K562 (cell line): Measurements from ENCODE around the gene ADARB2. TPM values are rescaled to one million over a fixed set of nuclear protein-coding genes. Genes with fewer than 3 reads are reported as not detected.

Experiments
- ATAC-seq: fragments of 200-7000 bp; cut with Tn5 transposase; 3 replicates; pipeline ENCODE4 v1.9.1; 2020; ENCODE audit warnings: moderate library complexity
- BruUV-seq: library from RNA; stranded (reverse); fragments of 400-500 nt; replicated peaks from 2 replicates; lab custom pipeline; 2021; lab: Mats Ljungman, UMichigan
- CTCF ChIA-PET: fragments of 300-600 bp; formaldehyde crosslinking; extraction: SDS; loops from one replicate; lab custom pipeline; 2021; ENCODE audit warnings: low intra/inter-chr PET ratio; lab: Yijun Ruan, JAX
- POLR2A ChIA-PET: fragments of 300-600, 350-650 bp; sonication (Branson Sonifier 250); formaldehyde crosslinking; extraction: SDS; loops from one replicate; lab custom pipeline; 2021; ENCODE audit warnings: antibody characterized with exemption, inconsistent platforms; lab: Yijun Ruan, JAX
- DNase-seq, 4 experiments: peaks; one replicate each; pipeline versions ENCODE4 v3.0.0 to v3.0.0-alpha.2; 2011 to 2018; ENCODE audit warnings: low spot score in 3 of 4, mixed read lengths in 3 of 4; ENCODE audit errors: extremely low read depth in 1 of 4
- FAIRE-seq: peaks from 2 replicates; lab custom pipeline; 2011; peaks lifted over from hg19 to GRCh38; lab: Jason Lieb, UNC
- H2AFZ ChIP-seq: 2 replicates; pipeline ENCODE4 v1.6.0; 2011; ENCODE audit warnings: low read depth, low read length, control low read depth, inconsistent platforms
- H3K27ac ChIP-seq: fragments of 200-600 bp; 3 replicates; pipeline ENCODE4 v1.8.0; 2011; ENCODE audit warnings: low read depth, mild to moderate bottlenecking, control low read depth, inconsistent platforms, low read length, moderate library complexity, mixed read lengths; ENCODE audit errors: extremely low read depth
- H3K27me3 ChIP-seq, 2 experiments: fragments of 300-600 bp in 1 of 2; 2 replicates in 1 of 2; 3 replicates in 1 of 2; pipeline versions ENCODE4 v1.6.0 to v1.8.0; 2011; ENCODE audit warnings: inconsistent platforms in 2 of 2, low read length in 2 of 2, mild to moderate bottlenecking in 1 of 2, mixed read lengths in 1 of 2, moderate library complexity in 1 of 2; ENCODE audit not compliant: control insufficient read depth in 2 of 2, insufficient read depth in 2 of 2
- H3K36me3 ChIP-seq: fragments of 300-600 bp; 3 replicates; pipeline ENCODE4 v1.8.0; 2011; ENCODE audit warnings: mild to moderate bottlenecking, low read length, inconsistent platforms; ENCODE audit not compliant: control insufficient read depth, insufficient read depth
- H3K4me1 ChIP-seq, 2 experiments: fragments of 200-600 bp in 1 of 2; replicated peaks in 1 of 2; 2 replicates in 1 of 2; 3 replicates in 1 of 2; pipeline versions ENCODE4 v1.5.1 to v1.8.0; 2011; ENCODE audit warnings: inconsistent platforms in 2 of 2, low read length in 2 of 2, mild to moderate bottlenecking in 1 of 2, mixed read lengths in 1 of 2, moderate library complexity in 1 of 2; ENCODE audit not compliant: control insufficient read depth in 2 of 2, insufficient read depth in 2 of 2
- H3K4me2 ChIP-seq: 2 replicates; pipeline ENCODE4 v1.6.1; 2011; ENCODE audit warnings: low read length, control low read depth, inconsistent platforms, mixed read lengths; ENCODE audit not compliant: insufficient read depth
- H3K4me3 ChIP-seq: fragments of 200-600 bp; sonication (generic), shearing (Covaris generic); 2 replicates; pipeline ENCODE4 v1.5.1; 2016; ENCODE audit warnings: control low read depth, inconsistent platforms
- H3K79me2 ChIP-seq: fragments of 200-600 bp; 3 replicates; pipeline ENCODE4 v1.8.0; 2011; ENCODE audit warnings: low read length, inconsistent platforms; ENCODE audit not compliant: control insufficient read depth, insufficient read depth
- H3K9ac ChIP-seq, 2 experiments: 2 replicates each; pipeline versions ENCODE4 v1.6.0 to v1.6.1; 2011; ENCODE audit warnings: low read depth in 2 of 2, low read length in 2 of 2, control low read depth in 1 of 2, inconsistent platforms in 1 of 2, mild to moderate bottlenecking in 1 of 2, mixed read lengths in 1 of 2; ENCODE audit not compliant: insufficient read depth in 1 of 2
- H3K9me1 ChIP-seq: one replicate; pipeline ENCODE4 v1.6.0; 2011; ENCODE audit warnings: inconsistent platforms, mild to moderate bottlenecking, low read length, moderate library complexity; ENCODE audit not compliant: control insufficient read depth, insufficient read depth
- H3K9me3 ChIP-seq: replicated peaks from 2 replicates; pipeline ENCODE4 v1.5.1; 2011; ENCODE audit warnings: low read depth, low read length, inconsistent platforms; ENCODE audit not compliant: control insufficient read depth, insufficient read depth
- H4K20me1 ChIP-seq: replicated peaks from 2 replicates; pipeline ENCODE4 v1.6.1; 2011; ENCODE audit warnings: low read length, inconsistent platforms, mixed read lengths; ENCODE audit not compliant: control insufficient read depth, insufficient read depth
- COPS2 ChIP-seq: fragments of 450-650 bp; conservative IDR thresholded peaks from 2 replicates; pipeline ENCODE4 v1.6.1; 2016; ENCODE audit warnings: mild to moderate bottlenecking, moderate library complexity
- GTF2E2 ChIP-seq: fragments of 200-800 bp; sonication (Bioruptor generic); IDR thresholded peaks from 2 replicates; pipeline ENCODE4 v1.6.1; 2016; ENCODE audit warnings: missing genetic modification characterization, missing compliant biosample characterization
- HIVEP1 ChIP-seq: fragments of 250-450 bp; sonication (Bioruptor Pico); IDR thresholded peaks from 2 replicates; pipeline ENCODE4 v1.4.0; 2020; ENCODE audit warnings: mild to moderate bottlenecking
- HNRNPLL ChIP-seq: fragments of 200-400 bp; formaldehyde crosslinking; IDR thresholded peaks from 2 replicates; pipeline ENCODE4 v1.6.1; 2017; ENCODE audit warnings: low read length, low read depth, mild to moderate bottlenecking; ENCODE audit not compliant: poor library complexity, severe bottlenecking
- KAT7 ChIP-seq: sonication (generic); formaldehyde crosslinking; IDR thresholded peaks from 2 replicates; pipeline ENCODE4 v1.8.0; 2022; ENCODE audit warnings: missing genetic modification reagents, mild to moderate bottlenecking, borderline replicate concordance
- MEIS2 ChIP-seq: fragments of 450-650 bp; IDR thresholded peaks from 2 replicates; pipeline ENCODE4 v1.6.1; 2014; ENCODE audit warnings: mild to moderate bottlenecking; ENCODE audit not compliant: partially characterized antibody
- PHTF2 ChIP-seq: fragments of 250-450 bp; sonication (Bioruptor Pico); IDR thresholded peaks from 2 replicates; pipeline ENCODE4 v1.5.0; 2021; ENCODE audit warnings: mild to moderate bottlenecking
- RBFOX2 ChIP-seq: fragments of 200-400 bp; formaldehyde crosslinking; IDR thresholded peaks from 2 replicates; pipeline ENCODE4 v1.6.1; 2017; ENCODE audit warnings: low read depth, mild to moderate bottlenecking, low read length, moderate library complexity
- TCF7 ChIP-seq: sonication (generic); IDR thresholded peaks from 2 replicates; pipeline ENCODE4 v1.6.1; 2016; ENCODE audit warnings: antibody characterized with exemption, borderline replicate concordance
- TRIM25 ChIP-seq: fragments of 450-650 bp; IDR thresholded peaks from 2 replicates; pipeline ENCODE4 v1.7.0; 2016; ENCODE audit warnings: borderline replicate concordance
- ZNF586 ChIP-seq: fragments of 450-650 bp; formaldehyde crosslinking; conservative IDR thresholded peaks from 2 replicates; pipeline ENCODE4 v1.4.0; 2020; ENCODE audit warnings: mild to moderate bottlenecking, moderate library complexity
- WGBS: fragments of 100-300 bp; shearing (Covaris generic); methylation state at CpG from one replicate; pipeline ENCODE4 v1.1.6; 2016; ENCODE audit warnings: low coverage, mixed read lengths; ENCODE audit not compliant: insufficient coverage; ENCODE audit errors: missing lambda C conversion rate; 5-methylcytosine and 5-hydroxymethylcytosine counted together
- in situ Hi-C: fragments of 300-500 bp; cut with MboI; formaldehyde crosslinking; loops from 4 replicates; pipeline ENCODE4 v1.15.0; 2018; ENCODE audit warnings: inconsistent platforms, mixed read lengths
- intact Hi-C: fragments of 100-400 bp; cut with micrococcal nuclease; formaldehyde crosslinking; loops from 2 replicates; pipeline ENCODE4 v1.14.2; 2022
- polyA plus RNA-seq, 8 experiments: library from polyadenylated mRNA; depleted of rRNA in 4 of 8; stranded (reverse) in 5 of 8; unstranded in 3 of 8; fragments of >200 nt; fragmentation: Nextera tagmentation in 2 of 8; fragmentation: Illumina TruSeq in 1 of 8; extraction: Ambion mirVana in 2 of 8; extraction: Trizol in 1 of 8; gene quantifications; 2 replicates each; pipeline versions ENCODE4 v1.2.1 to v1.2.3, GENCODE V29; 2011 to 2014; ENCODE audit warnings: inconsistent platforms in 1 of 8, missing spikeins in 1 of 8
- total RNA-seq, 7 experiments: library from RNA; depleted of rRNA in 6 of 7; stranded (reverse); fragments of >200 nt in 6 of 7; fragmentation: Illumina TruSeq in 2 of 7; extraction: Trizol in 2 of 7; gene quantifications; 2 replicates each; pipeline versions ENCODE4 v1.2.1 to v1.2.3, GENCODE V29; 2011 to 2021; ENCODE audit warnings: low replicate concordance in 1 of 7

ADARB2 gene
- total and polyA plus RNA-seq, 9 of the 15 experiments (the other 6 are each of a cell fraction or from before 2014, with no cell fraction given): not detected

- DNase-seq: no peak
- Histone ChIP-seq H3K4me2 (no peak overlapping the region), H3K4me1 (peaks cover 0 to 5% of the 10 kb centered on the region in 2 experiments; a peak in 1 of 5 replicates), H3K9me3 (no peaks in the 10 kb centered on the region; the same call in 1 of the 2 replicates), H3K9ac (no peak overlapping the region), H3K9me1 (no peaks in the 10 kb centered on the region), H3K4me3 (no peak overlapping the region), H3K27ac (no peak overlapping the region), H3K27me3 (no peaks in the 10 kb centered on the region), H3K36me3 (peaks cover 21% of the 10 kb centered on the region; the same call in 2 of the 3 replicates), H2AFZ (no peak overlapping the region), H3K79me2 (no peaks in the 10 kb centered on the region), H4K20me1 (no peaks in the 10 kb centered on the region)
- TF ChIP-seq COPS2 (no peak), MEIS2 (peak; percentile 12)
- BruUV-seq: no TSS peak
- in situ Hi-C loops (no loop called here), intact Hi-C loops (no loop called here)
- no peak for FAIRE-seq
- ATAC-seq: no peak
- ChIA-PET CTCF (no interaction called here), POLR2A (interaction anchor here (0.6 to 0.7 kb wide), 2 partner anchors 15 to 85 kb away, joined by 3 read pairs; partner anchors contain the start of gene IDI1)
- 40% methylated on average over 2 of the region's 2 CpGs for WGBS
Observed at GRCh38 chr10:1134156-1134555, 603.2 kb downstream of the ADARB2 start.

GRCh38 chr10:1133495-1134045 is 603.8 kb downstream of the ADARB2 start:
- Histone ChIP-seq H3K9ac (no peak overlapping the region), H3K27me3 (no peaks in the 10 kb centered on the region), H2AFZ (no peak overlapping the region), H3K27ac (no peak overlapping the region), H3K9me3 (no peaks in the 10 kb centered on the region; the same call in 1 of the 2 replicates), H3K4me2 (no peak overlapping the region), H4K20me1 (no peaks in the 10 kb centered on the region), H3K79me2 (no peaks in the 10 kb centered on the region), H3K4me1 (peaks cover 0 to 5% of the 10 kb centered on the region in 2 experiments; a peak in 1 of 5 replicates), H3K36me3 (peaks cover 24% of the 10 kb centered on the region; the same call in 2 of the 3 replicates), H3K4me3 (no peak overlapping the region), H3K9me1 (no peaks in the 10 kb centered on the region)
- ATAC-seq (no peak), DNase-seq (no peak), FAIRE-seq (no peak)
- intact Hi-C loops: no loop called here
- CTCF ChIA-PET: no interaction called here
- POLR2A ChIA-PET: interaction anchor here (0.6 to 0.7 kb wide), 2 partner anchors 16 to 85 kb away, joined by 3 read pairs; partner anchors contain the start of gene IDI1
- 50% methylated on average over 3 of the region's 3 CpGs for WGBS
- in situ Hi-C loops: no loop called here
- BruUV-seq: no TSS peak
- TF ChIP-seq TCF7 (no peak), COPS2 (no peak), HNRNPLL (no peak), ZNF586 (CRISPR knock-in tag) (no peak), TRIM25 (no peak), GTF2E2 (tag) (no peak), RBFOX2 (no peak), PHTF2 (CRISPR knock-in tag) (no peak), KAT7 (CRISPR knock-in tag) (no peak), HIVEP1 (CRISPR knock-in tag) (no peak)
